GM18870 (cell line): Measurements from ENCODE around the gene SERPINA12.
"Not testable (repeated sequence)": the region's sequence is repeated elsewhere in the genome, so short reads cannot be mapped to it uniquely, and the experiment has no call there.

Experiments used
- ATAC-seq: cut with Tn5 transposase; IDR thresholded peaks from one replicate; pipeline ENCODE4 v1.9.1; 2021; ENCODE audit warnings: moderate library complexity; ENCODE audit not compliant: unreplicated experiment

The SERPINA12 gene

GRCh38 chr14:94494085-94494484, 15.2 kb downstream of the SERPINA12 start:
- ATAC-seq: no peak

- no peak for ATAC-seq
Observed at GRCh38 chr14:94491511-94491910, 17.8 kb downstream of the SERPINA12 start.

DNA sequence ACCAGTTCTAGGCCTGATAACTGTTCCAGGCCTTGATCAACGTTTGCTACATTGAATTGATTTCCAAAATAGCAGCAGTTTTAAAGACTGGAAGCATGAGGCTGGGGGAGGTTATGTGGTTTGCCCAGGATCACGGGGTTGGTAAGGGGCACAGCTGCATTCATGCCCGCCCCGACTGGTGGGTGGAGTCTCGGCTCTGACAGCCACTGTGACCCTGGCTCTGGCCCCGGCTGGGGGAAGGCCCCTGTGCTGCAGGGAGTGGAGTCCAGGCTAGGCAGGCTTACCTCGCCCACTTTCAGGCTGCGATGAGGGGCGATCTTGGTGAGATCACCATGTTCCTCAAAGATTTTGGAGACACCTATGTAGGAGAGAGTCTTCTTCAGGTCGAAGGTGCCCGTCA, 19.9 kb downstream of the SERPINA12 start:
- no peak for ATAC-seq

DNA sequence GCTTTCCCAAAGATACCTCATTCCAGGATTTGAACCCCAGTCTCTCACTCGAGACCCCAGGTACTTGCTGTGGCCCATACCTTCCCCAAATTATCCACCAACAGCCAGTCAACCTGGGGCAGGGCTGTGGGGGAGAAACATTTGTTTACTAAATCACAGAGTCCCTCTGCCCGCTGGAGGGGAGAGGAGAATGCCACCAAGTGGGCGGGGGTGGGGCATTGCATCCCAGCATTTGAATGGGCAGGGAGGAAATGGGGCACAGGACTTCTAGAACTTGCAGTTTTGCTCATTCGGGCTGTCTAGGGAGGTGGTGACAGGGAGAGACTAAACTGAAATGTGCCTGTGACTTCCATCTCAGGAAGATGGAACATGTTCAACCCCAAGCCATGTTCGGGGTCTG, 22.4 kb downstream of the SERPINA12 start:
- no peak for ATAC-seq

GRCh38 chr14:94485944-94486841, 23.1 kb downstream of the SERPINA12 start:
- no peak for ATAC-seq

DNA sequence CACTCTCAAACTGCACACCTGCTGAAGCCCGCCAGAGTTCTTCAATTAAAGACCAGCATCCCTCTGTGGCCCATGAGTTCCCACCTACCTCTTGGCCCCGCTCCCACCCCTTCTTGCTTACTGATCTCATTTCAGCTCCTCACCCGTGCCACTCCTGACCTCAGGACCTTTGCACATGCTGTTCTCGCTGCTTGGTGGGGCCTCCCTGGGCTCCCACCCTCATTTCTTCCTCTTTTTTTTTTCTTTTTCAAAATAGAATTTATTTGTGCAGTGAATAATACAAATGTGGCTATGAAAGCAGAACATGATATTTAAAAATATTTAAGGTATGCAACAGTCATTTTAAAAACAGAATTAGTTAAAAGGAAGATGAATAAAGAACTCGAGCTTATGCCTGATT, 24.8 kb downstream of the SERPINA12 start:
- no peak for ATAC-seq

DNA sequence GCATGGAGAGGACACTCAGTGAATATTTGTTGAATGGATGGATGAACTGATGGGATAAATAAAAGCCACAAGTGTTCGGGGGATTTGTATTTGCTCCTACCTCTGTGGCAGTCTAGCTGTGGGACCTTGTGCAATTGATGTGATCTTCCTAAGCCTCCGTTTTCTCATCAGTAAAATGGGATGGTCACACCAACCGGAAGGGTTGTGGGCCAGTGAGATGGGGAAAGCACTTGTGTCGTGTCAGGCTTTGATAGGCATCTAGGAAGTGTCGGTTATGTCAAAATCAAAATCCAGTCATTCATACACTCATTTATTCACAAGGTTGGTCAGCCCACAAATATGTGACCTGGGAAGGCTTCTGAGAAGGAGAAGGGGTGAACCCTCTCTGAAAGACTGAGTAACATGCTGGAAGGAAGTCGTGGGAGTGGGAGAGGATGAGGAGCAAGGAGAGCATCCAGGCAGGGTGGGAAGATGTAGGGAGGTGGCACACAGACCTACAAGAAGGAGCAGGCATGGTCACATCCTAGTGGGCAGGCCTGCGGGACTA, 25.5 kb downstream of the SERPINA12 start:
- no peak for ATAC-seq

DNA sequence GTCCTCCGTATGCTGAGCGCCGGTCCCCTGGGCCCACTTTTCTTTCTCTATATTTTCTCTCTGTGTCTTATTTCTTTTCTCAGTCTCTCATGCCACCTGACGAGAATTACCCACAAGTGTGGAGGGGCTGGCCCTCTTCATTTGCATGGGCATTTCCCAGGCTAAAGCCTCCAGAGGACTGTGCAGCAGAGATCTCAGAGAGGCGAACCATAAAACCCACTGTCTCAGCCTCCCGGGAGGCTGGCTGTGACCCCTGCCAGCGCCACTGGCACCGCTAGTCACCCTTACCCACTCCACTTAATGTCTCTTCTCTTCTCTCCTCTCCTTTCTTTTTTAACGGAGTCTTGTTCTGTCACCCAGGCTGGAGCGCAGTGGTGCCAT, 26.2 kb downstream of the SERPINA12 start:
- no peak for ATAC-seq

GRCh38 chr14:94482132-94483070, 26.9 kb downstream of the SERPINA12 start:
- ATAC-seq: not testable (repeated sequence)

DNA sequence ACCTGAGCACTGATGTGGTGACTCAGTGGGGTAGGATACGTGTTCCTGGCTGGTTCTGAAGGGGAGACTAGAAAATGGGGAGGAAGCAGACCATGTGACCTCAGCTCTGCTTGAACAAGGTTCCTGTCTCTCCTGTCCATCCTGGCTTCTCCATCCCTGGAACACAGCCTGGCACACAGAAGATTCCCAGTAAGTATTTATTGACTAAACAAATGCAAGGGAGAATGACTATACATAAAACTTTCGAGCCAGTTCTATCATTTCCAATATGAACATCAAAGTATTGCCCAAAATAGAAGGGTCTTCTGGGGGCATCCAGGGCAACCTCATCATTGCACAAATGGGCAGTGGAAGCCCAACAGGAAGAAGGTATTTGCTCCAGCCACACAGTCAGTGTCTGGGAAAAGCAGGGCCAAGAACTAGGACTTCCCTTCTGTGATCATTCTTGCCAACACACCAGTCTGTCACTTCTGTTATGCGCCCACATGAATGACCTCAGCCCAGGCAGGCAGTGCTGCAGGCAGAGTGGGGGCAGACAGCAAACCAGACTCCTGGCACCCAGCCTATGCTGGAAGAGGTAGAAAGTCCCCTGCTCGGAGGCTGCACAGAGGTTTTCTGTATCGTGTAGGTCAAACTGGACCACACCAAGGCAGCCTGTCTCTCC, 27.7 kb downstream of the SERPINA12 start:
- no peak for ATAC-seq

- no peak for ATAC-seq
Observed at GRCh38 chr14:94480809-94481208, 28.5 kb downstream of the SERPINA12 start.

DNA sequence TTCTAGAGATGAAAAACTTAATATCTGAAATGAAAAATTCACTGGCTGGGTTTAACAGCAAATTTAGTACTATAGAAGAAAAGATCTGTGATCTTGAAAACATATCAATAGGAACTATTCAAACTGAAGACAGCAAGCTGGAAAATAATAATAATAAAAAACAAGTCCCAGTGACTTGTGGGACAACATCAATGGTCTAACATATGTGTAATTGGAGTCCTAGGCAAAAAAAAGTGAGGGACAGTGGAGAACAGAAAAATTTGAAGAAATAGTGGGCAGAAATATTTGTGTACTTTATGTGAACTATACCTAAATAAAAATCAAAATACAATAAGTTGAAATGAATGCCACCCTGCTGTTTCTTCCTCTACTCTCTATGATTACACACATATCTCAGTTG, 30.8 kb downstream of the SERPINA12 start:
- ATAC-seq: no peak

DNA sequence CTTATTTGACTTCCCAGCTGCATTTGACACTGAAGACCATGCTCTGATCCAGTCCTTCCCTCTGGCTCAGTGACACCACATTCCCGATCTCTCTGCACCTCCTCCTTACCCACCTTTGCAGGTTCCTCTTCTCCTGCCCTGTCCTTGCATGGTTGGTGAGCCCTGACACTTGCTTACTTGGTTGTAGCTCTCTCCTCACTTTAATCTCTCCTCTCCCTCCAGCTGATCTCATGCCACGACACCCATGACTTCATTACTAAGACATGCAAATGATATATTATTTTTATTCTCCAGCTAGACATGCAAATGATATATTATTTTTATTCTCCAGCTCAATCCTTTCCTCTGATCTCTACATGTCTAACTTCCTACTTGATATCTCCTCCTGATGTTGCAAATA, 33.2 kb downstream of the SERPINA12 start, which contains the start of gene SERPINA9:
SERPINA9 (minus strand) TSS at position 175 of the 400 bp plus-strand sequence. CDS start 6,357 bp downstream, outside the sequence.
- ATAC-seq: no peak

DNA sequence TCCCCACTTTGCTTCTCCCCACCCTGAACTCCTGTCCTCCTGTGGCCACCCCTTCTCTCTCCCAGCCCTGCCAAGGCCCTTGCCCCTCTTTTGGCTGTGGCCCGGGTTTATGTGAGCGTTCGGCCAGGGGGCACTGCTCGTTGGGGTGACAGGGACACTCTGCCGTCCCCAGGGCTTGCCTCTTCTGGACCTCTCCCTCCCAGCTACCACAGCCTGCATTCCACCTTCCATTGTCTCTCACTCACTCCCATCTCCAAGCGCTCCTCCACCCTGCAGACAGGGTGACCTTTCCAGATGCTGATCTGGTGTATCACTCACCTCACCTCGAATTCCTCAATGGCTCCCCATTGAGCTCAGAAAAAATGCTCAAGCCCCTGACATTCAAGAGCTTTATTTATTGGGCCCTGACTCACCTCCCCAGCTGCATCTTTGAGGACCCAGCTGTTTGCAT, 34.7 kb downstream of the SERPINA12 start:
- ATAC-seq: no peak

DNA sequence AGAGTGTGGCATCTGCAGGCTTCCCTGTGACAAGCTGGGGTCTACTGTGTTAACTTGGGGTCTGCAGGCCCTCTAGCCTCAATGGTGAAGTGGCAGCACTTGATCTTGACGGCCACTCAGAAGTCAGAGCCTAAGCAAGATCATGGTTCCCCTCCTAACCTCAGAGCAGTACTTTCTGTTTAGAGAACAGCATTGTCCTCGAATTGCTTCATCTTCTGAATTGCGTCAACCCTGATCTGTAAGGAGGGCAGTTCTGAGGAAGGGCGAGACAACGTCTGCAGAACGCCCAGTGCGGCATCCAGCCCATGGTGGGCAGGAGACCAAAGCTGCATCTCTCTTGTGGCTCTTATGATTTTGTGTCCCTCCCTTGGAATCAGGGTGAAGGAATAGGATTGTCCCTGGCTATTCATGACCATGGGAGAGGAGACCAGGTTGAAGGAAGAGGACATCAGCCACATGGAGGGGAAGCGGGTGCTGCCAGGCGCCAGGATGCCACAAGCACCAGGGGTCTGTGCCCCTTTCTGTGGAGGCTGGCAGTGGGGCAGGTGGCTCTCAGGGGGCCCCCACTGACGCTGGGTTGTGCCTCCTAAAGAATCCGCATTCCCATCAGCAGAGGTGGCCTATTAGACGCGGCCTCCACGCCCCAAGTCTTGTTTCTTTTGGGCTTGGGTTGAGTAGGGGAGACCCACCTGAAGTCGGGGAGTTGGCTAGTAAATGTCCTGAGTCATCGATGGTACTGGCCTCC, 35.4 kb downstream of the SERPINA12 start:
- no peak for ATAC-seq

GRCh38 chr14:94472842-94473241, 36.4 kb downstream of the SERPINA12 start:
- ATAC-seq: no peak

GRCh38 chr14:94471045-94471444, 38.2 kb downstream of the SERPINA12 start:
- ATAC-seq: no peak

GRCh38 chr14:94470311-94470710, 39.0 kb downstream of the SERPINA12 start:
- ATAC-seq: no peak

DNA sequence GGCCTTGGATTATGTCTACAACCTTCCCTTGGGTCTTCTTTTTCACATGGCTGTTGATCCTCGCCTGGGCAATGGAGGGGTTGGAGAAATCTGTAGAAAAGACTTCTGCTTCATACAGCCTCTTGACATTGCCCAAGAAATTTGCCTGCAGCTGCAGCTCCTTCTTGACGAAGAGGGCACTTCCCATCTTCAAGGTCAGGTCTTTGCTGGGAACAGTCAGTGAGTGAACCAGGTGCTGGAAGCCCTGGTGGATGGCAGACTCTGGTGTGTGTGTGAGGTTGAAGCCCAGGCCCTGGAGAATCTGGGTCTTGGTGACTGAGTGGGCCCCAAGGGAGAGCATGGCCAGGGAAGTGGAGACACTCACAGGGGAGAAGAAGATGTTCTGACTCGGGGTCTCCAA, 40.0 kb downstream of the SERPINA12 start:
- ATAC-seq: no peak
